ENCODE results near the gene AKR1D1. TPM values are rescaled to one million over a fixed set of nuclear protein-coding genes. Genes with fewer than 3 reads are reported as not detected.

Gene AKR1D1
- total RNA-seq, 2 experiments from 2014 or later, result not detected

DNA sequence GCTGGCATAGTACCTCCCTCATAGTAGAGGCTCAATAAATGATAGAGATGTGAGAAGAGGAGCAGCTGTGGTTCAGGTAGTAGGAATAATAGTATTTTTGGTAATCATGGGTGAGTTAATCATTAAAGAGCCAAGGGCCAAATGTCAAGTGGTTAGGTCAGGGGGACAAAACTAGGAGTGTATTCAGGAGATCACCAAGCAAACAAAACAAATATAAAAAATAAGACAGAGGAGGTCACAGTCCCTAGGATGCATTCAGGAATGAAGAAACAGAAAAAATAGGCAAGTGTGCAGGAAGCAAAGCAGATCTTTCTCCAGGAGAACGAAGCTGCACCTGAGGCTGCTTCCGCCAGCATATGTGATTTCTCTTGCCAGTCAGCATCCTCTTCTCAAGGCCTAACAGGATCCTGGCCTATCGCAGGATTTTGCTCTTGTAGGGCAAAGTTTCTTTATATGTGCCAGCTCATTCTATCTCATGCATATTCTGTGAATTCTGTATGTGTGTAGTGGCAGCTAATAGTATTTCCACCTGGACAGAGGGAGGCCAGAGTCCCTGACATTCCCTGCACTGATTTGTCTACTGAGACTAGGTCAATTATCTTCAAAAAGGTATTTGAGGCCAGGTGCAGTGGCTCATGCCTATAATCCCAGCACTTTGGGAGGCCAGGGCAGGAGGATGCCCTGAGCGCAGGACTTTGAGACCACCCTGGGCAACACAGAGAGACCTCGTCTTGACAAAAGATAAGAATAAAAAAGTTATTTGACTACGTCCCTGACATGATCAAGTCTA lies 82.7 kb downstream of the AKR1D1 start:
- H3K4me1 Mint-ChIP-seq, result no peaks in the 10 kb centered on the region
- peaks cover 1% of the 10 kb centered on the region for H3K36me3 Mint-ChIP-seq
- H3K4me3 Mint-ChIP-seq, result no peak overlapping the region
- peaks cover under 1% of the 10 kb centered on the region for H3K9me3 Mint-ChIP-seq
- H3K27me3 Mint-ChIP-seq, result no peaks in the 10 kb centered on the region
- DNase-seq, result no peak
- H3K27ac Mint-ChIP-seq, result no peak overlapping the region

DNA sequence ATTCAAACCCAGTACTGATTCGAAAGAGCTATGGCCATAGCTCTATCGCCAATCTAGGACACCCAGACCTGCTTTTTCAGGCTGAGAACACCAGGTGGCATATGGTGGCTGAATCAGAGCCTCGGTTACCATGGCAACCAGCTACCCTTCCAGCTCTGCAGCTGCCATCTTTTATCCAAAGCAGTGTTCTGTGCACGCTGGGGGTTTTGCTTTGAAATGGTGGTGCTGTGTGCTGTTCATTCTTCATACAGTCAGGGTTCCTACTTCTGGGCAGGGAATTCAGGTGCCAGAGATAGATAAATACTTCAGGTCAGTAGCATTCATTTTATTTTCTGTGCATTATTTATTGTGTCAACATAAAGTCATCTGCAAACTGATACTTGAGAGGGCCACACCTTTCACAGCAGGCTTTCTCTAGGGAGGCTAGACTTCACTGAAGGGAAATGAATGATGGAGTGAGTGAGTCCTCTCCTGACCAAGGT lies 85.4 kb downstream of the AKR1D1 start:
- Mint-ChIP-seq H3K27me3 (no peaks in the 10 kb centered on the region), H3K4me3 (no peak overlapping the region), H3K36me3 (peaks cover 8% of the 10 kb centered on the region), H3K4me1 (no peaks in the 10 kb centered on the region), H3K9me3 (peaks cover 16% of the 10 kb centered on the region), H3K27ac (no peak overlapping the region)
- DNase-seq, result peak; percentile 76

DNA sequence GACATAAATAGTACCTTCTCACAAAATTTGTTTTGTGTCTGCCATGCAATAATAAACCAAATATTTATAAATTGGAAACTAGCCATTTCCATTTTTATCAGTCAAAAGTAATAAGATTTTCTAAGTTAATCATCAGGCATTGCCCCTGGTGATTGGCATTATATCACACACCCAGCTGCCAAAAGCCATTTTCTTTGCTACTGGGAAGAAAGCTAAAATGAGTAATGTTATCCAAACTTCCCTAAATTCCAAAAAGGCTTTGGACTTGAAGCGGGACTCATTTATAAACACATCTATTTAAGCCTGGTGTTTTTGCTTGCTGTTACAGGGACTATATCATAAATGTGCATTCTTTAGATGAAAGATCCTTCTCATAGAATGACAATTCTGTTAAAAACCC lies 86.0 kb downstream of the AKR1D1 start:
- Mint-ChIP-seq H3K4me1 (no peaks in the 10 kb centered on the region), H3K27ac (no peak overlapping the region), H3K36me3 (peaks cover 8% of the 10 kb centered on the region), H3K9me3 (peaks cover 16% of the 10 kb centered on the region), H3K4me3 (no peak overlapping the region), H3K27me3 (no peaks in the 10 kb centered on the region)
- DNase-seq, result no peak

DNA sequence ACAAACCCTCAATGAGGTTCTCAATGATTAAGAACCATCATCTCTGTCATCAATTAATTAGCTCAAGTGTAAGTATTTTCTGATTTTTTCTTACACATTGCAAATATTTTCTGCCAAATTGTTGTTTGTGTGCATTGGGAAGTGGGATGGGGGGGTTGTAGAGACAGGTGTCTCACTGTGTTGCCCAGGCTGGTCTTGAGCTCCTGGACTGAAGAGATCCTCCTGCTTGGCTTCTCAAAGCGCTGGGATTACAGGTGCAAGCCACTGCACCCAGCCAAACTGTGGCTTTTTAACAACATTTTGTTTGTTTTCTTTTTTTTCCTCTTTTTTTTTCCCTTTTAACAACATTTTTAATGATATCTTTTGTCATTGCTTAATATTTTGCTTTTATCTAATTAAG lies 87.5 kb downstream of the AKR1D1 start:
- Mint-ChIP-seq H3K36me3 (peaks cover 8% of the 10 kb centered on the region), H3K27me3 (peaks cover 6% of the 10 kb centered on the region), H3K9me3 (peaks cover 16% of the 10 kb centered on the region), H3K4me1 (no peaks in the 10 kb centered on the region), H3K27ac (no peak overlapping the region), H3K4me3 (no peak overlapping the region)
- no peak for DNase-seq

DNA sequence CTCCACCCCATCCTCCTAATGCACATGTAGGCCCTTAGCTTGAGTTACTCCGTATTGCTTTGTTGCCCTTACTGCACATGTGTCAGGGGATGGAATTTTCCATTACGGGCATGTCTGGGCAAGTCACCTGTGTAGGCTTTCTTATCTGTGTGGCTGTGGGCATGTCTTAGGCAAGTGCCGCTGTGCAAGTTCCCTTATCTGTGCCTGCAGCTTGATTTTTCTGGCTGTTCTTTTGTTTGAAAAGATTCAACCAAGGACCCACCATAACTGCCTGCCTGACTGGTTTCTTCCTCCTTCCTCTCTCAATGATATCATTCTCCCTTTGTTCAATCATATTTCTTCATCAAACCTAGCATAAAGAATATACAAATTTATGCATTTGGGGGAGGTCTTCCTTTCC lies 88.5 kb downstream of the AKR1D1 start:
- peaks cover 8% of the 10 kb centered on the region for H3K36me3 Mint-ChIP-seq

DNA sequence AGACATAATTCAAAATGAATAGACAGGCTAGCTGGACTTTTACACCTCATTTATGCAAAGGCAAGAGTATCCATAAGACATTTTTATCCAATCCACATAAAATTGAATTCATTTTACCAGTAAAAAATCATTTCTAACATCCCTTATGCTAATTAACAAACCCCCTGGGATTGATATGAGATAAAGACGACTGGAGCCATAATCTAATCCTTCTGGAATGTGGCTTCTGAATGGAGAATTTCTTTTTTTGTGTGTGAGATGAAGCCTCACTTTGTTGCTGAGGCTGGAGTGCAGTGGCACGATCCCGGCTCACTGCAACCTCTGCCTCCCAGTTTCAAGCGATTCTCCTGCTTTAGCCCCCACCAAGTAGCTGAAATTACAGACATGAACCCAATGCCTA lies 90.4 kb downstream of the AKR1D1 start:
- H3K9me3 Mint-ChIP-seq, result peaks cover 16% of the 10 kb centered on the region
- H3K36me3 Mint-ChIP-seq, result peaks cover 8% of the 10 kb centered on the region
- no peak overlapping the region for H3K4me3 Mint-ChIP-seq
- DNase-seq, result no peak
- no peak overlapping the region for H3K27ac Mint-ChIP-seq
- peaks cover 16% of the 10 kb centered on the region for H3K27me3 Mint-ChIP-seq
- H3K4me1 Mint-ChIP-seq, result peaks cover 16% of the 10 kb centered on the region

More for the DNA sequence above, 88.5 kb downstream of the AKR1D1 start:
- Mint-ChIP-seq H3K4me3 (no peak overlapping the region), H3K27me3 (peaks cover 6% of the 10 kb centered on the region), H3K4me1 (peaks cover 6% of the 10 kb centered on the region), H3K27ac (no peak overlapping the region), H3K9me3 (peaks cover 16% of the 10 kb centered on the region)
- no peak for DNase-seq

DNA sequence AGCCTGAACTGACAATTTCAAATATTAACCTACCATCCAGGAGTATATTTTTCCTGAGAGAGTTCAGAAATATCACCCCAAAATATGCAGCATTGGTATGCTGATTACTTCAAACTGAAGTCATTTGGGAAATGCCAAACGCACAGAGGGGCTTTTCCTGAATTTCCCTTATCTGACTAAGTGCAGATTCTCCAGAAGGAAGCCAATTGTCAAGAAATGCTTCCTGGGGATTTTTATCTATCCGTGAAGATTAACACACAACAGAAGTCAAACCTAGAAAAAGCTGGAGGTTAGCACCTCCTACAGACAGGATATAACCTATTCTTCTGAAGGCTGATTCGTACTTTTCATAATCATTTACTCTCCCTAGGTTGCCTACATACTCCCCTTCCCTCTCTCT lies 91.0 kb downstream of the AKR1D1 start:
- H3K4me3 Mint-ChIP-seq, result no peak overlapping the region
- H3K27ac Mint-ChIP-seq, result no peak overlapping the region
- peaks cover 16% of the 10 kb centered on the region for H3K4me1 Mint-ChIP-seq
- H3K9me3 Mint-ChIP-seq, result peaks cover 16% of the 10 kb centered on the region
- H3K36me3 Mint-ChIP-seq, result peaks cover 8% of the 10 kb centered on the region
- peaks cover 16% of the 10 kb centered on the region for H3K27me3 Mint-ChIP-seq
- DNase-seq, result no peak

DNA sequence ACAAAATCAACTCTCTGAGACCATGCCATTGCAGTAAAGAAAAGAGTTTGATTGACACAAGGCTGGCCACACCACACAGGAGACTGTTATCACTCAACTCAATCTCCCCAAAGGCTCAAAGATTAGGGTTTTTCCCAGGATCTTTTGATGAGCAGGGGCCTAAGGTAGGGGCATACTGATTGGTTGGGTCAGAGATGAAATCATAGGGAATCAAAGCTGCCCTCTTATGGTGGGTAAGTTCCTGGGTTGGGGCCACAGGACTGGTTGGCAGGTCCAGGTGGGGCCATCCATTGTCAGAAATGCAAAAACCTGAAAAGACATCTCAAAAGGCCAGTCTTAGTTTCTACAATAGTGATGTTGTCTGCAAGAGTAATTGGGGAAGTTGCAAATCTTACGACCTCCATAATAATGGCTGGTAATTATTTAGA lies 91.6 kb downstream of the AKR1D1 start:
- H3K4me3 Mint-ChIP-seq, result no peak overlapping the region
- no peak overlapping the region for H3K27ac Mint-ChIP-seq
- H3K4me1 Mint-ChIP-seq, result peaks cover 17% of the 10 kb centered on the region
- no peak for DNase-seq
- H3K9me3 Mint-ChIP-seq, result peaks cover 16% of the 10 kb centered on the region
- H3K36me3 Mint-ChIP-seq, result peaks cover 8% of the 10 kb centered on the region
- H3K27me3 Mint-ChIP-seq, result peaks cover 16% of the 10 kb centered on the region

Other genes starting within 250 kb of the AKR1D1 start
- 1 to 10 TPM; 1.8 to 2.2 TPM for gene DGKI, start 229.5 kb upstream of the AKR1D1 start, total RNA-seq
- gene CREB3L2, start 74.4 kb upstream of the AKR1D1 start, total RNA-seq, result 10 to 100 TPM; 20.4 to 21.8 TPM